ENCODE measurements around the gene CYP27B1.

DNA sequence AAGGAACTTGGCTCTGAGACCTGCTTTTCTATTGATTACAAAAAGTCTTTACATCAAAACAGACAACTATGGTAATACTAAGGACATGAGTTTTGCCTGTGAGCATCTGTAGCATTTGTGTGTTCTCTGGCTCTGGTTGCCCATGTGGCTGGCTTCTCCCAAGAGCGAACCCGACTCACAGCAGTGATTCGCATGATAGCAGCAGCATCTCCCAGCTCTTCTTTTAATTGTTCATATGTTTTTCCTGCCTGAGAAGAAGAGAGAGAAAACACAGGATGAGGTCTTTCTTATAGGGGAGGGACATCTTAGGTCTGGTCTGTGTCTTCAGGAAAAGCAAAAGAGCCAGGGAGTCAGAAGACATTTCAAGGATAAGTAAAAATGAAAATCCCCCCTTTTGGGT is 34.1 kb upstream of the CYP27B1 start:
- TF ChIP-seq POLR2AphosphoS5 (IDR thresholded peaks at IDR 0.05; ENCODE audit: low read depth, low read length) (no peak), TAF1 (IDR thresholded peaks at IDR 0.05; ENCODE audit: borderline replicate concordance, insufficient read depth, low read length) (no peak), SIN3A (IDR thresholded peaks at IDR 0.05; ENCODE audit: borderline replicate concordance, insufficient read depth, low read length) (no peak)
- TF ChIP-seq, protein P1, sequence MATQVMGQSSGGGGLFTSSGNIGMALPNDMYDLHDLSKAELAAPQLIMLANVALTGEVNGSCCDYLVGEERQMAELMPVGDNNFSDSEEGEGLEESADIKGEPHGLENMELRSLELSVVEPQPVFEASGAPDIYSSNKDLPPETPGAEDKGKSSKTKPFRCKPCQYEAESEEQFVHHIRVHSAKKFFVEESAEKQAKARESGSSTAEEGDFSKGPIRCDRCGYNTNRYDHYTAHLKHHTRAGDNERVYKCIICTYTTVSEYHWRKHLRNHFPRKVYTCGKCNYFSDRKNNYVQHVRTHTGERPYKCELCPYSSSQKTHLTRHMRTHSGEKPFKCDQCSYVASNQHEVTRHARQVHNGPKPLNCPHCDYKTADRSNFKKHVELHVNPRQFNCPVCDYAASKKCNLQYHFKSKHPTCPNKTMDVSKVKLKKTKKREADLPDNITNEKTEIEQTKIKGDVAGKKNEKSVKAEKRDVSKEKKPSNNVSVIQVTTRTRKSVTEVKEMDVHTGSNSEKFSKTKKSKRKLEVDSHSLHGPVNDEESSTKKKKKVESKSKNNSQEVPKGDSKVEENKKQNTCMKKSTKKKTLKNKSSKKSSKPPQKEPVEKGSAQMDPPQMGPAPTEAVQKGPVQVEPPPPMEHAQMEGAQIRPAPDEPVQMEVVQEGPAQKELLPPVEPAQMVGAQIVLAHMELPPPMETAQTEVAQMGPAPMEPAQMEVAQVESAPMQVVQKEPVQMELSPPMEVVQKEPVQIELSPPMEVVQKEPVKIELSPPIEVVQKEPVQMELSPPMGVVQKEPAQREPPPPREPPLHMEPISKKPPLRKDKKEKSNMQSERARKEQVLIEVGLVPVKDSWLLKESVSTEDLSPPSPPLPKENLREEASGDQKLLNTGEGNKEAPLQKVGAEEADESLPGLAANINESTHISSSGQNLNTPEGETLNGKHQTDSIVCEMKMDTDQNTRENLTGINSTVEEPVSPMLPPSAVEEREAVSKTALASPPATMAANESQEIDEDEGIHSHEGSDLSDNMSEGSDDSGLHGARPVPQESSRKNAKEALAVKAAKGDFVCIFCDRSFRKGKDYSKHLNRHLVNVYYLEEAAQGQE (IDR thresholded peaks at IDR 0.05; ENCODE audit: insufficient read depth in 1 of 2, low read depth in 2 of 2, low read length in 2 of 2), result no peak

All from PFSK-1 (cell line).